GM23338 (cell line): Measurements from ENCODE around the gene TAOK3. TPM values are rescaled to one million over a fixed set of nuclear protein-coding genes. Genes with fewer than 3 reads are reported as not detected.

Experiments
- ATAC-seq: fragments of 200-7000 bp; cut with Tn5 transposase; 3 replicates; pipeline ENCODE4 v1.9.1; 2020
- DNase-seq: peaks from one replicate; pipeline ENCODE4 v3.0.0-alpha.2; 2015; ENCODE audit warnings: low spot score
- H2AFZ ChIP-seq: fragments of 200-600 bp; sonication (generic); 2 replicates; pipeline ENCODE4 v1.8.0; 2016; ENCODE audit warnings: antibody characterized with exemption, mild to moderate bottlenecking, moderate library complexity
- H3F3A ChIP-seq: fragments of 200-600 bp; sonication (generic); replicated peaks from 2 replicates; pipeline ENCODE4 v1.8.0; 2017; ENCODE audit warnings: antibody characterized with exemption, mixed run types, low read depth
- H3K27ac ChIP-seq: fragments of 200-600 bp; sonication (generic); 2 replicates; pipeline ENCODE4 v1.6.1; 2016; ENCODE audit warnings: low read depth
- H3K27me3 ChIP-seq: fragments of 200-600 bp; sonication (generic); 2 replicates; pipeline ENCODE4 v1.8.0; 2016; ENCODE audit warnings: mild to moderate bottlenecking, mixed run types, moderate library complexity; ENCODE audit not compliant: insufficient read depth
- H3K36me3 ChIP-seq: fragments of 200-600 bp; sonication (generic); 2 replicates; pipeline ENCODE4 v1.8.0; 2016; ENCODE audit warnings: mild to moderate bottlenecking; ENCODE audit not compliant: insufficient read depth
- H3K4me1 ChIP-seq: fragments of 200-600 bp; sonication (generic); 2 replicates; pipeline ENCODE4 v1.8.0; 2016; ENCODE audit warnings: mild to moderate bottlenecking, moderate library complexity; ENCODE audit not compliant: insufficient read depth
- H3K4me2 ChIP-seq: fragments of 200-600 bp; sonication (generic); 2 replicates; pipeline ENCODE4 v1.7.1; 2017; ENCODE audit warnings: mixed run types
- H3K4me3 ChIP-seq: fragments of 200-600 bp; sonication (generic); 2 replicates; pipeline ENCODE4 v1.6.1; 2016; ENCODE audit warnings: mixed run types
- H3K79me2 ChIP-seq: fragments of 200-600 bp; sonication (generic); replicated peaks from 2 replicates; pipeline ENCODE4 v1.8.0; 2017; ENCODE audit warnings: mild to moderate bottlenecking; ENCODE audit not compliant: insufficient read depth
- H3K9me2 ChIP-seq: fragments of 200-600 bp; sonication (generic); 2 replicates; pipeline ENCODE4 v1.8.0; 2017; ENCODE audit not compliant: insufficient read depth
- H4K20me1 ChIP-seq: fragments of 200-600 bp; sonication (generic); replicated peaks from 2 replicates; pipeline ENCODE4 v1.8.0; 2017; ENCODE audit warnings: mild to moderate bottlenecking; ENCODE audit not compliant: insufficient read depth
- H3K27ac Mint-ChIP-seq: 2 replicates; pipeline ENCODE4 v1.8.0; 2020; ENCODE audit warnings: inconsistent platforms, mild to moderate bottlenecking, moderate library complexity, mixed read lengths
- H3K27me3 Mint-ChIP-seq: 3 replicates; pipeline ENCODE4 v1.8.0; 2022; ENCODE audit warnings: low read depth, mild to moderate bottlenecking, moderate library complexity, mixed read lengths, inconsistent platforms; ENCODE audit not compliant: insufficient read depth, poor library complexity
- H3K36me3 Mint-ChIP-seq: 3 replicates; pipeline ENCODE4 v1.8.0; 2021; ENCODE audit warnings: low read depth, mild to moderate bottlenecking, inconsistent platforms, moderate library complexity, mixed read lengths
- H3K4me1 Mint-ChIP-seq: 3 replicates; pipeline ENCODE4 v1.8.0; 2020; ENCODE audit warnings: mild to moderate bottlenecking, inconsistent platforms, mixed read lengths
- H3K4me3 Mint-ChIP-seq: 3 replicates; pipeline ENCODE4 v1.8.0; 2021; ENCODE audit warnings: moderate library complexity, mild to moderate bottlenecking, inconsistent platforms, mixed read lengths
- H3K9me3 Mint-ChIP-seq: 3 replicates; pipeline ENCODE4 v1.8.0; 2020; ENCODE audit warnings: moderate library complexity, mild to moderate bottlenecking, inconsistent platforms, mixed read lengths
- CTCF ChIP-seq, 2 experiments: fragments of 200-600 bp in 1 of 2; sonication (generic) in 1 of 2; conservative IDR thresholded peaks; 2 replicates each; pipeline versions ENCODE4 v1.5.1 to v1.6.1; 2016 to 2017; ENCODE audit warnings: antibody characterized with exemption in 2 of 2, low read depth in 2 of 2, mild to moderate bottlenecking in 2 of 2, moderate library complexity in 1 of 2
- POLR2AphosphoS5 ChIP-seq: IDR thresholded peaks from 2 replicates; pipeline ENCODE4 v1.6.1; 2016; ENCODE audit warnings: antibody characterized with exemption, low read depth
- REST ChIP-seq: IDR thresholded peaks from one replicate; pipeline ENCODE4 v1.6.1; 2018; ENCODE audit warnings: antibody characterized with exemption; ENCODE audit not compliant: unreplicated experiment
- STAT1 ChIP-seq: IDR thresholded peaks from one replicate; pipeline ENCODE4 v1.6.1; 2016; ENCODE audit warnings: antibody characterized with exemption; ENCODE audit not compliant: unreplicated experiment
- ZNF114 ChIP-seq: fragments of 250-450 bp; sonication (Bioruptor Pico); IDR thresholded peaks from 2 replicates; pipeline ENCODE4 v1.5.0; 2020; ENCODE audit warnings: mild to moderate bottlenecking, moderate library complexity
- polyA plus RNA-seq: library from polyadenylated mRNA; unstranded; fragments of >200 nt; fragmentation: Nextera tagmentation; extraction: Ambion mirVana; gene quantifications from 2 replicates; pipeline ENCODE4 v1.2.1, GENCODE V29; 2016
- total RNA-seq: library from RNA; depleted of rRNA; stranded (reverse); fragments of >200 nt; shearing (Covaris generic); gene quantifications from 2 replicates; pipeline ENCODE4 v1.2.3, GENCODE V29; 2014

The TAOK3 gene
- total and polyA plus RNA-seq, 2 experiments from 2014 or later = 7.6 to 20.4 TPM

DNA sequence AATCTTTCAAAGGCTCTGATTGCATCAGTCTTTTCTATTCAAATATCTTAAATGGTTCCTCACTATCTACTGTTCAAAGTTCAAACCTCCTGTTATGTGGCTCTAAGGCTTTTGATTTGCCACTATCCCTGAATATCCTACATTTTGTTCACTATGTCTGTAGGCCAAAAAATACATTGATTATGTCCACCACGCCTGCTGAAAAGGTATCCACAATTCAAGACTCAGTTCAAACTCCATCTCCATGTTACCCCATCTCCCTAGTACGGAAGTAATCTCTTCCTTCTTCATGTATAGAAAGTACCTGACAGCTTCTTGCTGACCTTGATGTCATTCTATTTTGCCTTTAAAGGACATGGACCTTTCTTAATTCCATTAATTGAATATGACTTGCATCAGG, 24.8 kb downstream of the TAOK3 start:
- no peaks in the 10 kb centered on the region for H3K27me3 Mint-ChIP-seq
- ATAC-seq (no peak), DNase-seq (no peak)
- Histone ChIP-seq H3K27ac (no peak overlapping the region), H3K4me3 (no peak overlapping the region), H3K4me2 (no peak overlapping the region), H4K20me1 (no peaks in the 10 kb centered on the region), H3K79me2 (no peaks in the 10 kb centered on the region), H3K27me3 (no peaks in the 10 kb centered on the region), H3F3A (no peaks in the 10 kb centered on the region), H2AFZ (no peak overlapping the region), H3K4me1 (peaks cover 18% of the 10 kb centered on the region), H3K9me2 (no peaks in the 10 kb centered on the region), H3K36me3 (no peaks in the 10 kb centered on the region)
- no peaks in the 10 kb centered on the region for H3K9me3 Mint-ChIP-seq
- no peak overlapping the region for H3K27ac Mint-ChIP-seq
- TF ChIP-seq POLR2AphosphoS5 (no peak), CTCF (conservative IDR thresholded peaks at IDR 0.05; ENCODE audit: low read depth in 2 of 2) (no peak), ZNF114 (CRISPR knock-in tag) (no peak), STAT1 (no peak)
- peaks cover 24% of the 10 kb centered on the region for H3K4me1 Mint-ChIP-seq
- no peak overlapping the region for H3K4me3 Mint-ChIP-seq
- no peaks in the 10 kb centered on the region for H3K36me3 Mint-ChIP-seq

- H3K36me3 Mint-ChIP-seq = no peaks in the 10 kb centered on the region
- ATAC-seq = no peak
- no peaks in the 10 kb centered on the region for H3K79me2 ChIP-seq
Observed at GRCh38 chr12:118346895-118347294, 25.8 kb downstream of the TAOK3 start.

More at GRCh38 chr12:118346895-118347294, 25.8 kb downstream of the TAOK3 start:
- Histone ChIP-seq H3K27ac (no peak overlapping the region), H3F3A (no peaks in the 10 kb centered on the region), H3K9me2 (no peaks in the 10 kb centered on the region), H3K4me3 (no peak overlapping the region), H3K4me1 (peaks cover 18% of the 10 kb centered on the region), H3K27me3 (no peaks in the 10 kb centered on the region), H2AFZ (no peak overlapping the region), H4K20me1 (no peaks in the 10 kb centered on the region), H3K36me3 (no peaks in the 10 kb centered on the region), H3K4me2 (no peak overlapping the region)
- Mint-ChIP-seq H3K9me3 (no peaks in the 10 kb centered on the region), H3K4me3 (no peak overlapping the region), H3K27me3 (no peaks in the 10 kb centered on the region), H3K27ac (no peak overlapping the region), H3K4me1 (peaks cover 24% of the 10 kb centered on the region)
- DNase-seq = no peak
- TF ChIP-seq REST = no peak
